Tibial artery (tissue), 4 donors: ENCODE results near the gene ATP13A5.

Experiments used
- DNase-seq, 2 donors: peaks; one replicate each; pipeline ENCODE4 v3.0.0-alpha.2; 2019
- H3K27ac ChIP-seq, 2 donors: fragments of 200-600 bp; sonication (generic) in 1 of 2; 1 replicate in 1 of 2; 2 replicates in 1 of 2; pipeline ENCODE4 v1.5.1; 2018 to 2019; ENCODE audit warnings: mild to moderate bottlenecking in 1 of 2
- H3K27me3 ChIP-seq, 2 donors: fragments of 200-600 bp; sonication (generic) in 1 of 2; one replicate each; pipeline versions ENCODE4 v1.5.1 to v1.6.0; 2016 to 2019
- H3K36me3 ChIP-seq, 3 donors: fragments of 200-600 bp; sonication (generic) in 2 of 3; one replicate each; pipeline ENCODE4 v1.5.1; 2016 to 2019; ENCODE audit warnings: mild to moderate bottlenecking in 2 of 3
- H3K4me1 ChIP-seq, 4 donors: fragments of 200-600 bp; sonication (generic) in 2 of 4; 1 replicate in 3 of 4; 2 replicates in 1 of 4; pipeline ENCODE4 v1.5.1; 2016 to 2019
- H3K4me3 ChIP-seq, 2 donors: fragments of 200-600 bp; sonication (generic) in 1 of 2; 1 replicate in 1 of 2; 2 replicates in 1 of 2; pipeline ENCODE4 v1.5.1; 2018 to 2019; ENCODE audit warnings: mild to moderate bottlenecking in 2 of 2
- H3K9me3 ChIP-seq, 3 donors: fragments of 200-600 bp; sonication (generic) in 1 of 3; one replicate each; pipeline ENCODE4 v1.5.1; 2016 to 2019
- CTCF ChIP-seq, 2 experiments: fragments of 200-600 bp in 1 of 2; fragments of 450-650 bp in 1 of 2; IDR thresholded peaks; one replicate each; pipeline ENCODE4 v1.5.1; 2017 to 2019; ENCODE audit warnings: antibody characterized with exemption in 2 of 2, mild to moderate bottlenecking in 1 of 2, moderate library complexity in 1 of 2
- intact Hi-C: fragments of 100-400 bp; cut with DNase I; formaldehyde crosslinking; loops from one replicate; pipeline ENCODE4 v1.15.0; 2023; ENCODE audit warnings: low total_unique reads

Gene ATP13A5

GRCh38 chr3:193403307-193403706, 24.8 kb upstream of the ATP13A5 start:
- no peak for TF ChIP-seq CTCF (IDR thresholded peaks at IDR 0.05)
- H3K27me3 ChIP-seq: no peaks in the 10 kb centered on the region
- H3K27ac ChIP-seq: no peak overlapping the region
- H3K36me3 ChIP-seq: no peaks in the 10 kb centered on the region
- no peaks in the 10 kb centered on the region for H3K9me3 ChIP-seq
- H3K4me1 ChIP-seq: no peaks in the 10 kb centered on the region
- intact Hi-C loops: no loop called here
- H3K4me3 ChIP-seq: no peak overlapping the region
- DNase-seq: no peak

GRCh38 chr3:193400304-193400703, 21.8 kb upstream of the ATP13A5 start:
- TF ChIP-seq CTCF (IDR thresholded peaks at IDR 0.05): no peak
- H3K9me3 ChIP-seq: no peaks in the 10 kb centered on the region
- H3K27ac ChIP-seq: no peak overlapping the region
- H3K4me3 ChIP-seq: no peak overlapping the region
- H3K4me1 ChIP-seq: no peaks in the 10 kb centered on the region
- no peaks in the 10 kb centered on the region for H3K27me3 ChIP-seq
- intact Hi-C loops: no loop called here
- no peaks in the 10 kb centered on the region for H3K36me3 ChIP-seq
- no peak for DNase-seq

GRCh38 chr3:193396451-193397244, 18.1 kb upstream of the ATP13A5 start:
- Histone ChIP-seq H3K36me3 (no peaks in the 10 kb centered on the region), H3K27ac (no peak overlapping the region), H3K9me3 (no peaks in the 10 kb centered on the region), H3K27me3 (no peaks in the 10 kb centered on the region), H3K4me3 (no peak overlapping the region), H3K4me1 (no peaks in the 10 kb centered on the region)
- intact Hi-C loops: no loop called here
- no peak for DNase-seq
- TF ChIP-seq CTCF (IDR thresholded peaks at IDR 0.05): no peak

- no peak overlapping the region for H3K27ac ChIP-seq
- no peaks in the 10 kb centered on the region for H3K27me3 ChIP-seq
- intact Hi-C loops: no loop called here
- TF ChIP-seq CTCF (IDR thresholded peaks at IDR 0.05): no peak
- H3K36me3 ChIP-seq: no peaks in the 10 kb centered on the region
- no peaks in the 10 kb centered on the region for H3K9me3 ChIP-seq
- no peak for DNase-seq
- no peak overlapping the region for H3K4me3 ChIP-seq
- no peaks in the 10 kb centered on the region for H3K4me1 ChIP-seq
Measured at GRCh38 chr3:193391902-193392301, 13.3 kb upstream of the ATP13A5 start.

GRCh38 chr3:193389335-193389734, 10.8 kb upstream of the ATP13A5 start:
- DNase-seq: no peak
- intact Hi-C loops: no loop called here
- Histone ChIP-seq H3K27me3 (no peaks in the 10 kb centered on the region), H3K9me3 (no peaks in the 10 kb centered on the region), H3K36me3 (no peaks in the 10 kb centered on the region), H3K4me3 (no peak overlapping the region), H3K27ac (no peak overlapping the region), H3K4me1 (no peaks in the 10 kb centered on the region)
- TF ChIP-seq CTCF (IDR thresholded peaks at IDR 0.05): no peak
